ENCODE data around the gene TMEM82.

The TMEM82 gene

GRCh38 chr1:15722836-15723532 is 19.3 kb upstream of the TMEM82 start:
- Histone ChIP-seq H3K27me3 (ENCODE audit: control insufficient read depth, insufficient read depth, low read length) (no peaks in the 10 kb centered on the region), H3K4me3 (ENCODE audit: low read length) (no peak overlapping the region), H3K9ac (ENCODE audit: low read depth, low read length) (no peak overlapping the region), H3K4me1 (ENCODE audit: control insufficient read depth, insufficient read depth, low read length) (no peaks in the 10 kb centered on the region), H3K36me3 (ENCODE audit: insufficient read depth, low read length) (peaks cover 75% of the 10 kb centered on the region), H3K9me3 (replicated peaks; ENCODE audit: low read length) (no peaks in the 10 kb centered on the region), H3K4me2 (ENCODE audit: low read length) (no peak overlapping the region)

- Histone ChIP-seq H3K9me3 (replicated peaks; ENCODE audit: low read length) (no peaks in the 10 kb centered on the region), H3K4me3 (ENCODE audit: low read length) (no peak overlapping the region), H3K4me2 (ENCODE audit: low read length) (no peak overlapping the region), H3K36me3 (ENCODE audit: insufficient read depth, low read length) (peaks cover 77% of the 10 kb centered on the region), H3K4me1 (ENCODE audit: control insufficient read depth, insufficient read depth, low read length) (no peaks in the 10 kb centered on the region), H3K27me3 (ENCODE audit: control insufficient read depth, insufficient read depth, low read length) (no peaks in the 10 kb centered on the region), H3K9ac (ENCODE audit: low read depth, low read length) (no peak overlapping the region)
These were observed 18.6 kb upstream of the TMEM82 start for GRCh38 chr1:15723631-15724246.

DNA sequence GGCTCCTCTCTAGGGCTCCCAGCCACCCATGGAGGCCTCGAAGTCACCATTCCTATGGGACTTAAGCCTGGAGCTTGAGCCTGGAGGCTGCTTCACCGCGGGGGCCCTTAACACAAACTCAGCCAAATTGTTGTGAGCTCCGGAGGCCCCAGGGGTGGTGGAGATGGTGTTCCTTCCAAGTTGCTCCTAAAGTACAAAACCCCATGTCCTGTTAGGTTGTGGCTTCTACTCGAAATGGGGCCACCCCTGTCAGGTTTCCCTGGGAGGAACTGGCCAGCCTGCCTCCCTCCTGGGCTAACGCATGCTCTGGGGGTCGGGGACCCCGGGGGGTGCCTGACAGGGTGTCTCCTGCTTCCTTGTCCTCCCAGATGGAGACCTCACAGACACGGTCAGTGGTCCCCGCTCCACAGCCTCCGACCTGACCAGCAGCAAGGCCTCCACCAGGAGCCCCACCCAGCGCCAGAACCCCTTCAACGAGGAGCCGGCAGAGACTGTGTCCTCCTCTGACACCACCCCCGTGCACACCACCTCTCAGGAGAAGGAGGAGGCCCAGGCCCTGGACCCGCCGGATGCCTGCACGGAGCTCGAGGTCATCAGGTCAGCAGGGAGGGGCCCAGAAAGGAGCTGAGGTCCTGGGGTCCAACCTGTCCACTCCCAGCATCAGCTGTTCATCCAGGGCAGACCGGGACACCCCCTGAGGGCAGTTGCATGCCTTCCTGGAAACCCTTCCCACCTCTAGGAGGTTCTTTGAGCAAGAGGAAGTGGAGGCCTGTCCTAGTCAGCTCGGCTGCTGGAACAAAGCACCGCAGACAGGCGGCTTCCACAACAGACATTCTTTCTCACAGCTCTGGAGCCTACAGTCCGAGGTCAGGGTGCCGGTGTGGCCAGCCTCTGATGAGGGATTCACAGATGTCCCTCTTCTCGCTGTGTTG is 17.1 kb upstream of the TMEM82 start:
- Histone ChIP-seq H3K36me3 (ENCODE audit: insufficient read depth, low read length) (peaks cover 76% of the 10 kb centered on the region), H3K9ac (ENCODE audit: low read depth, low read length) (no peak overlapping the region), H3K27me3 (ENCODE audit: control insufficient read depth, insufficient read depth, low read length) (no peaks in the 10 kb centered on the region), H3K4me1 (ENCODE audit: control insufficient read depth, insufficient read depth, low read length) (no peaks in the 10 kb centered on the region), H3K4me3 (ENCODE audit: low read length) (no peak overlapping the region), H3K9me3 (replicated peaks; ENCODE audit: low read length) (no peaks in the 10 kb centered on the region), H3K4me2 (ENCODE audit: low read length) (no peak overlapping the region)

GRCh38 chr1:15726508-15726907 is 15.8 kb upstream of the TMEM82 start:
- Histone ChIP-seq H3K4me1 (ENCODE audit: control insufficient read depth, insufficient read depth, low read length) (no peaks in the 10 kb centered on the region), H3K27me3 (ENCODE audit: control insufficient read depth, insufficient read depth, low read length) (no peaks in the 10 kb centered on the region), H3K9me3 (replicated peaks; ENCODE audit: low read length) (no peaks in the 10 kb centered on the region), H3K9ac (ENCODE audit: low read depth, low read length) (no peak overlapping the region), H3K4me3 (ENCODE audit: low read length) (no peak overlapping the region), H3K4me2 (ENCODE audit: low read length) (no peak overlapping the region), H3K36me3 (ENCODE audit: insufficient read depth, low read length) (peaks cover 75% of the 10 kb centered on the region)

- Histone ChIP-seq H3K9me3 (replicated peaks; ENCODE audit: low read length) (no peaks in the 10 kb centered on the region), H3K36me3 (ENCODE audit: insufficient read depth, low read length) (peaks cover 75% of the 10 kb centered on the region), H3K9ac (ENCODE audit: low read depth, low read length) (no peak overlapping the region)
These were observed 15.3 kb upstream of the TMEM82 start for GRCh38 chr1:15727021-15727420.

GRCh38 chr1:15727424-15727823 is 14.9 kb upstream of the TMEM82 start:
- Histone ChIP-seq H3K27me3 (ENCODE audit: control insufficient read depth, insufficient read depth, low read length) (no peaks in the 10 kb centered on the region), H3K4me2 (ENCODE audit: low read length) (no peak overlapping the region), H3K4me1 (ENCODE audit: control insufficient read depth, insufficient read depth, low read length) (no peaks in the 10 kb centered on the region), H3K36me3 (ENCODE audit: insufficient read depth, low read length) (peaks cover 77% of the 10 kb centered on the region), H3K4me3 (ENCODE audit: low read length) (no peak overlapping the region), H3K9ac (ENCODE audit: low read depth, low read length) (no peak overlapping the region), H3K9me3 (replicated peaks; ENCODE audit: low read length) (no peaks in the 10 kb centered on the region)

More at GRCh38 chr1:15727021-15727420, 15.3 kb upstream of the TMEM82 start:
- no peak overlapping the region for H3K4me2 ChIP-seq (ENCODE audit: low read length)
- H3K4me1 ChIP-seq (ENCODE audit: control insufficient read depth, insufficient read depth, low read length): no peaks in the 10 kb centered on the region
- H3K27me3 ChIP-seq (ENCODE audit: control insufficient read depth, insufficient read depth, low read length): no peaks in the 10 kb centered on the region
- H3K4me3 ChIP-seq (ENCODE audit: low read length): no peak overlapping the region

DNA sequence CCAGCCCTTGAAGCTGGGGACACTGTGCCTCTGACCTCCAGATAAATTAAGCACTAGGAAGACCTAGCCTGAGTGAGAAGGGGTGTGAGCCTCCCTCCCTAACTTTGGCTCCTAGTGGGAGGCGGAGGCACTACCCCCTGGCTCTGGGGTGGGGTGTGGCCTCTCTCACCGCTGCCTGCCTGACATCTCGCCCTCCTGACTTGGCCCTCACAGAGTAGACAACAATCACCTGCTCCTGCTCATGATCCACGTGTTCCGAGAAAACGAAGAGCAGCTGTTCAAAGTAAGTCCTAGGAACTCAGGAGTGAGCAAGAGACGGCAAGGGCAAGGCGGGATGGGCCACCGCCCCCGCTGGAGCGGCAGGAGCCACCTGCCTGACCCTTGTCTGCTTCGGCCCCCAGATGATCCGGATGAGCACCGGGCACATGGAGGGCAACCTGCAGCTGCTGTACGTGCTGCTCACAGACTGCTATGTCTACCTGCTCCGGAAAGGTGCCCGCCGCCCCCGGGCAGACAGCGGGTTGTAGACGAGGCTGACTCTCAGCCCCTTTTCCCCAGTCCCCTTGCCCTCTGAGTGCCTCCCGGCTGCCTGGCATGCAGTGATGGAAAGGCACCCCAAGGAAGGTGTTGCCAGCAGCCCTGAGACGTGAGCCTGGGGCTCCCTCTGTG is 14.3 kb upstream of the TMEM82 start:
- Histone ChIP-seq H3K4me1 (ENCODE audit: control insufficient read depth, insufficient read depth, low read length) (no peaks in the 10 kb centered on the region), H3K9ac (ENCODE audit: low read depth, low read length) (no peak overlapping the region), H3K27me3 (ENCODE audit: control insufficient read depth, insufficient read depth, low read length) (no peaks in the 10 kb centered on the region), H3K4me2 (ENCODE audit: low read length) (no peak overlapping the region), H3K36me3 (ENCODE audit: insufficient read depth, low read length) (peaks cover 77% of the 10 kb centered on the region), H3K9me3 (replicated peaks; ENCODE audit: low read length) (no peaks in the 10 kb centered on the region), H3K4me3 (ENCODE audit: low read length) (no peak overlapping the region)

- Histone ChIP-seq H3K36me3 (ENCODE audit: insufficient read depth, low read length) (peaks cover 85% of the 10 kb centered on the region), H3K4me3 (ENCODE audit: low read length) (no peak overlapping the region), H3K9me3 (replicated peaks; ENCODE audit: low read length) (no peaks in the 10 kb centered on the region), H3K4me2 (ENCODE audit: low read length) (no peak overlapping the region), H3K27me3 (ENCODE audit: control insufficient read depth, insufficient read depth, low read length) (no peaks in the 10 kb centered on the region), H3K9ac (ENCODE audit: low read depth, low read length) (no peak overlapping the region), H3K4me1 (ENCODE audit: control insufficient read depth, insufficient read depth, low read length) (no peaks in the 10 kb centered on the region)
These were observed 13.2 kb upstream of the TMEM82 start for GRCh38 chr1:15728937-15729657.

DNA sequence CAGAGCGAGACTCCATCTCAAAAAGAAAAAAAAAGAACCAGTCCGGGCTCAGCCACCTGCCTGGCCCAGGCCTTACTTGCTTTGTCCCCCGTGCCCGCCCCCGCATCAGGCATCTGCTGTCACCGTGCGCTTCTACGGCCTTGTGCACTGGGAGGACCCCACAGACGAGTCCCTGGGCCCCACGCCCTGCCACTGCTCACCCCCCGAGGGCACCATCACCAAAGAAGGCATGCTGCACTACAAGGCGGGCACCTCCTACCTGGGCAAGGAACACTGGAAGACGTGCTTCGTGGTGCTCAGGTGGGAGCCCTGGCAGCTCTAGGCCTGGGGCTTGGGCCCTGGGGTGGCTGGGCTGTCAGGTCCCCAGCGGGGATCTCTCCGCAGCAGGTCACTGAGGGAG is 11.9 kb upstream of the TMEM82 start:
- H3K36me3 ChIP-seq (ENCODE audit: insufficient read depth, low read length): peaks cover 88% of the 10 kb centered on the region
- no peak overlapping the region for H3K4me2 ChIP-seq (ENCODE audit: low read length)
- no peaks in the 10 kb centered on the region for H3K27me3 ChIP-seq (ENCODE audit: control insufficient read depth, insufficient read depth, low read length)
- no peaks in the 10 kb centered on the region for H3K9me3 ChIP-seq (replicated peaks; ENCODE audit: low read length)
- H3K9ac ChIP-seq (ENCODE audit: low read depth, low read length): no peak overlapping the region
- no peak overlapping the region for H3K4me3 ChIP-seq (ENCODE audit: low read length)
- no peaks in the 10 kb centered on the region for H3K4me1 ChIP-seq (ENCODE audit: control insufficient read depth, insufficient read depth, low read length)

- H3K36me3 ChIP-seq (ENCODE audit: insufficient read depth, low read length): peaks cover 86% of the 10 kb centered on the region
- no peaks in the 10 kb centered on the region for H3K27me3 ChIP-seq (ENCODE audit: control insufficient read depth, insufficient read depth, low read length)
- H3K4me1 ChIP-seq (ENCODE audit: control insufficient read depth, insufficient read depth, low read length): no peaks in the 10 kb centered on the region
- H3K4me2 ChIP-seq (ENCODE audit: low read length): no peak overlapping the region
- H3K9me3 ChIP-seq (replicated peaks; ENCODE audit: low read length): no peaks in the 10 kb centered on the region
- H3K9ac ChIP-seq (ENCODE audit: low read depth, low read length): no peak overlapping the region
- no peak overlapping the region for H3K4me3 ChIP-seq (ENCODE audit: low read length)
These were observed 11.4 kb upstream of the TMEM82 start for GRCh38 chr1:15730936-15731335.
